ENCODE results near the gene ENPP7.

DNA sequence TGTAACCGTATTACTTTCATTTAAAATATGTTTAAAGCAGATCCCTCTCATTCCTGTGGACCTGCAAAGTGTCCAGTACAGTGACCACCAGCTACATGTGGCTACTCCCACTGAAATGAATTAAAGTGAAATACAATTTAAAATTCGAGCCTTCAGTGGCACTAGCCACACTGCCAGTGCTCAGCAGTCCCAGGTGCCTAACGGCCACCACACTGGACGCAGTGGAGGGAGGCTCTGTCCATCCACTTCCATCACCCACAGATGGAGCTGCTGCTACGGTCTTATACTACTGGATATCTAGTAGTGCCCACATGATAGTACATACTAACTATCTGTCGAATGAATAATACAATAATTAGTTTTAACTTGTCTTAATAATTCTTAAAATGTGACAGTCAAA, 44.9 kb downstream of the ENPP7 start:
- TF ChIP-seq, protein P1, sequence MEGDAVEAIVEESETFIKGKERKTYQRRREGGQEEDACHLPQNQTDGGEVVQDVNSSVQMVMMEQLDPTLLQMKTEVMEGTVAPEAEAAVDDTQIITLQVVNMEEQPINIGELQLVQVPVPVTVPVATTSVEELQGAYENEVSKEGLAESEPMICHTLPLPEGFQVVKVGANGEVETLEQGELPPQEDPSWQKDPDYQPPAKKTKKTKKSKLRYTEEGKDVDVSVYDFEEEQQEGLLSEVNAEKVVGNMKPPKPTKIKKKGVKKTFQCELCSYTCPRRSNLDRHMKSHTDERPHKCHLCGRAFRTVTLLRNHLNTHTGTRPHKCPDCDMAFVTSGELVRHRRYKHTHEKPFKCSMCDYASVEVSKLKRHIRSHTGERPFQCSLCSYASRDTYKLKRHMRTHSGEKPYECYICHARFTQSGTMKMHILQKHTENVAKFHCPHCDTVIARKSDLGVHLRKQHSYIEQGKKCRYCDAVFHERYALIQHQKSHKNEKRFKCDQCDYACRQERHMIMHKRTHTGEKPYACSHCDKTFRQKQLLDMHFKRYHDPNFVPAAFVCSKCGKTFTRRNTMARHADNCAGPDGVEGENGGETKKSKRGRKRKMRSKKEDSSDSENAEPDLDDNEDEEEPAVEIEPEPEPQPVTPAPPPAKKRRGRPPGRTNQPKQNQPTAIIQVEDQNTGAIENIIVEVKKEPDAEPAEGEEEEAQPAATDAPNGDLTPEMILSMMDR (IDR thresholded peaks at IDR 0.05), result no peak
- TF ChIP-seq POLR2A (IDR thresholded peaks at IDR 0.05), result no peak

All from lower leg skin (tissue), 3 donors.